Aorta (tissue), 5 donors: ENCODE measurements around the gene KLHL7. TPM values are rescaled to one million over a fixed set of nuclear protein-coding genes. Genes with fewer than 3 reads are reported as not detected.

Experiments used
- ATAC-seq: fragments of 200-7000 bp; cut with Tn5 transposase; one replicate; pipeline ENCODE4 v1.9.1; 2022; ENCODE audit warnings: moderate library complexity; ENCODE audit not compliant: low FRiP score
- DNase-seq, 2 donors: peaks; one replicate each; pipeline ENCODE4 v3.0.0-alpha.2; 2020
- H3K27ac ChIP-seq, 2 donors: one replicate each; pipeline ENCODE4 v1.5.1; 2013; ENCODE audit warnings: low read length in 2 of 2, mild to moderate bottlenecking in 2 of 2, moderate library complexity in 2 of 2, control low read depth in 1 of 2, inconsistent platforms in 1 of 2, low read depth in 1 of 2
- H3K27me3 ChIP-seq, 2 donors: one replicate each; pipeline ENCODE4 v1.6.1; 2013; ENCODE audit warnings: control low read depth in 1 of 2, low read length in 1 of 2, mild to moderate bottlenecking in 1 of 2, moderate library complexity in 1 of 2; ENCODE audit not compliant: insufficient read depth in 2 of 2, control insufficient read depth in 1 of 2
- H3K36me3 ChIP-seq, 2 donors: one replicate each; pipeline ENCODE4 v1.6.1; 2013; ENCODE audit warnings: control low read depth in 1 of 2, low read length in 1 of 2, mild to moderate bottlenecking in 1 of 2; ENCODE audit not compliant: insufficient read depth in 2 of 2, control insufficient read depth in 1 of 2
- H3K4me1 ChIP-seq, 2 donors: one replicate each; pipeline ENCODE4 v1.6.1; 2013; ENCODE audit warnings: low read length in 2 of 2, control low read depth in 1 of 2, mild to moderate bottlenecking in 1 of 2, moderate library complexity in 1 of 2; ENCODE audit not compliant: insufficient read depth in 2 of 2, control insufficient read depth in 1 of 2
- H3K4me3 ChIP-seq, 2 donors: one replicate each; pipeline ENCODE4 v1.5.1; 2013; ENCODE audit warnings: low read length in 2 of 2, control low read depth in 1 of 2, mild to moderate bottlenecking in 1 of 2
- H3K9me3 ChIP-seq: one replicate; pipeline ENCODE4 v1.6.1; 2013; ENCODE audit warnings: mild to moderate bottlenecking, low read length; ENCODE audit not compliant: control insufficient read depth
- WGBS, 2 donors: extraction: QIAGEN DNeasy Blood & Tissue Kit; methylation state at CpG; one replicate each; pipeline ENCODE4 v1.1.7; 2013; 5-methylcytosine and 5-hydroxymethylcytosine counted together
- intact Hi-C, 2 donors: fragments of 100-400 bp; cut with DNase I; formaldehyde crosslinking; loops; one replicate each; pipeline versions ENCODE4 v1.14.2 to v1.15.0; 2022
- long read RNA-seq, 2 donors: library from polyadenylated mRNA; unstranded; transcript quantifications; one replicate each; pipeline ENCODE4 v2.0.0, GENCODE V29; 2020 to 2021
- polyA plus RNA-seq, 2 donors: library from polyadenylated mRNA; stranded (reverse); fragments of 200-250 nt; gene quantifications; one replicate each; pipeline ENCODE4 v1.2.3, GENCODE V29; 2013
- total RNA-seq, 2 donors: library from RNA; stranded (reverse); fragmentation: NEBNext Ultra II Directional; extraction: Animal tissue kit (Norgen Biotek cat#: 25700); gene quantifications; one replicate each; pipeline ENCODE4 v1.2.1, GENCODE V29; 2021
- donor health status: healthy with polysubstance abuse.
- donor health status: Bipolar disorder and iron deficiency.
- donor health status: DM: no; HTN: no; CAD: no.
- donor health status: DM: no; HTN: no; CAD: no.
- donor health status: DM: yes; HTN: yes; CAD: no.

The KLHL7 gene, protein sequence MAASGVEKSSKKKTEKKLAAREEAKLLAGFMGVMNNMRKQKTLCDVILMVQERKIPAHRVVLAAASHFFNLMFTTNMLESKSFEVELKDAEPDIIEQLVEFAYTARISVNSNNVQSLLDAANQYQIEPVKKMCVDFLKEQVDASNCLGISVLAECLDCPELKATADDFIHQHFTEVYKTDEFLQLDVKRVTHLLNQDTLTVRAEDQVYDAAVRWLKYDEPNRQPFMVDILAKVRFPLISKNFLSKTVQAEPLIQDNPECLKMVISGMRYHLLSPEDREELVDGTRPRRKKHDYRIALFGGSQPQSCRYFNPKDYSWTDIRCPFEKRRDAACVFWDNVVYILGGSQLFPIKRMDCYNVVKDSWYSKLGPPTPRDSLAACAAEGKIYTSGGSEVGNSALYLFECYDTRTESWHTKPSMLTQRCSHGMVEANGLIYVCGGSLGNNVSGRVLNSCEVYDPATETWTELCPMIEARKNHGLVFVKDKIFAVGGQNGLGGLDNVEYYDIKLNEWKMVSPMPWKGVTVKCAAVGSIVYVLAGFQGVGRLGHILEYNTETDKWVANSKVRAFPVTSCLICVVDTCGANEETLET
- total RNA-seq (10 to 100 TPM; 21.0 to 23.0 TPM), polyA plus RNA-seq (10 to 100 TPM; 10.5 to 18.7 TPM)
- long read RNA-seq, donor 1, full-length matches to known transcripts = 16 of 27 reads
- long read RNA-seq, donor 1, partial matches to known transcripts = 4 of 27 reads
- long read RNA-seq, donor 1, other reads (novel, unspliced or antisense) = 7 of 27 reads
- long read RNA-seq, donor 2, full-length matches to known transcripts = 16 of 20 reads
- long read RNA-seq, donor 2, partial matches to known transcripts = 0 of 20 reads
- long read RNA-seq, donor 2, other reads (novel, unspliced or antisense) = 4 of 20 reads

DNA sequence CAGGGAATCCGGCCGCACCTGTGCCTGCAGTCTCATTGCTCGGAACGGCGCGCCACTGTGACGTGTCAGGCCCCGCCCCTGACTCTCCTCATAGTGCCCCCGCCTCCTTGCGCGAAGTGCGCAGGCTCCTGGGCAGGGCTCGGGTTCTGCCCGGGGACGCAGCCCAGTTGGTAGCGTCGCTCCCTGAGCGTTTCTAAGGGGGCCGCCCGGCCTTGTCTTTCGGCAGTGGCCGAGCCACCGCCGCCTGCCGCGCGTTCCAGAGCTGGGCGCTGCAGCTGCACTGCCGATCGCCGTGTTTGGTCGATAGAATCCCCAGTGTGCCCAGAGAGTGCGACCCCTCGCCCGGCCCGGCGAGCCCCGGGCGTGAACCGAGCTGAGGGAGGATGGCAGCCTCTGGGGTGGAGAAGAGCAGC is at the start of gene KLHL7:
Gene KLHL7, plus strand, starts transcription at position 142 of the 413 bp plus-strand sequence. Its CDS starts 242 bp downstream, at position 384.
- Histone ChIP-seq H3K4me1 (peaks cover 0 to 5% of the 10 kb centered on the region in 2 donors), H3K9me3 (no peaks in the 10 kb centered on the region), H3K27me3 (no peaks in the 10 kb centered on the region), H3K27ac (peak within 1 kb of the TSS in 1 of 2 donors; percentile 38), H3K36me3 (no peaks in the 10 kb centered on the region), H3K4me3 (peak within 1 kb of the TSS; percentile 74 to 88)
- 0% methylated on average over 40 of the region's 40 CpGs for WGBS, 2 donors
- intact Hi-C loops = loop anchor here (2.0 to 10.0 kb wide), 3 partner anchors 77 to 139 kb away; partner anchors contain the start of genes NUP42 (in 2 of the 2) and GPNMB (in 1 of the 2)
- DNase-seq = peak; percentile 98 to 99
- ATAC-seq = peak; percentile 99

DNA sequence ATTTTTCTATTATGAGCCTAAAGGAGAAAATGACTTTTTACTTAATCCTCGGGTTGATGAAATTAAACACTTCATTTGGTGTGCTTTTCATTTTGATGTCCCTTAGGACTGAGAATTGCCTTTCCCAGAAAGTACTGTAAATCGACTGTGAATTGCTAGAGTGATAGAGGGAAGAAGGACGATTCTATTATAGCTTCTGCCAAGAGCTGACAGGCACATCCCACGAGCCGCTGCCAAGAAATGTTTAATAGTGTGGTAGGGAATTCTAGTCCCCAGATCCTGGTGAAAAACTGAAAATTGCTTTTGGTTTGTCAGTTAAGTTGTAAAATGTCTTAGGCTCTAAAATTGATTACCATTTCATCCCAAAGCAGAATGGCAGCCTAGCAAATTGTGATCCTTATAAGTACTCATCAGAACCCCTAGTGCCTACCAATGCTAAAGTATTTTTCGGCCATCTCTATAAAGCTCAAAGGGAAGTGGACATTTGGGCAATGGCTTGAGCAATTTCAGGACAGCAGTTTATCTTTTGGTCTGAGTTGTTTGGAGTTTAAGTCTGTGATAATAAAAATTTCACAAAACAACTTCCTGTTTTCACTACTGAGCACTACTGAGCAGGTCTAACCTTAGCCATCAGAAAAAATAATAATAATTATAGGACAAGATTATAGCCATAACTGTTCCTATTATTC is 47.0 kb upstream of the KLHL7 start:
- Histone ChIP-seq H3K4me3 (no peak overlapping the region), H3K4me1 (no peaks in the 10 kb centered on the region), H3K27ac (no peak overlapping the region), H3K27me3 (no peaks in the 10 kb centered on the region), H3K36me3 (no peaks in the 10 kb centered on the region), H3K9me3 (no peaks in the 10 kb centered on the region)
- DNase-seq = no peak
- intact Hi-C loops = loop anchor here (5.0 to 10.0 kb wide), 5 partner anchors 124 to 501 kb away; partner anchors contain the start of genes IL6 (in 1 of the 2) and TOMM7 (in 1 of the 2)
- 56 to 59% methylated on average over 6 of the region's 6 CpGs for WGBS, 2 donors
- ATAC-seq = no peak

GRCh38 chr7:23061327-23061726 is 44.3 kb upstream of the KLHL7 start:
- Histone ChIP-seq H3K4me3 (no peak overlapping the region), H3K9me3 (no peaks in the 10 kb centered on the region), H3K4me1 (no peaks in the 10 kb centered on the region), H3K27me3 (no peaks in the 10 kb centered on the region), H3K27ac (no peak overlapping the region), H3K36me3 (no peaks in the 10 kb centered on the region)
- ATAC-seq (no peak), DNase-seq (no peak)
- intact Hi-C loops = no loop called here
- 91 to 92% methylated on average over 6 of the region's 6 CpGs for WGBS, 2 donors

GRCh38 chr7:23062452-23062851 is 43.1 kb upstream of the KLHL7 start:
- no peak overlapping the region for H3K27ac ChIP-seq

GRCh38 chr7:23065974-23066373 is 39.6 kb upstream of the KLHL7 start:
- Histone ChIP-seq H3K9me3 (no peaks in the 10 kb centered on the region), H3K27me3 (no peaks in the 10 kb centered on the region), H3K27ac (no peak overlapping the region), H3K36me3 (no peaks in the 10 kb centered on the region), H3K4me3 (no peak overlapping the region), H3K4me1 (no peaks in the 10 kb centered on the region)
- intact Hi-C loops = no loop called here
- 97 to 100% methylated on average over 1 of the region's 1 CpG for WGBS, 2 donors
- DNase-seq (no peak), ATAC-seq (no peak)

More at GRCh38 chr7:23062452-23062851, 43.1 kb upstream of the KLHL7 start:
- Histone ChIP-seq H3K4me3 (no peak overlapping the region), H3K36me3 (no peaks in the 10 kb centered on the region), H3K9me3 (no peaks in the 10 kb centered on the region), H3K27me3 (no peaks in the 10 kb centered on the region), H3K4me1 (no peaks in the 10 kb centered on the region)
- WGBS, 2 donors = 88 to 89% methylated on average over 7 of the region's 7 CpGs
- DNase-seq (no peak), ATAC-seq (no peak)
- intact Hi-C loops = no loop called here

DNA sequence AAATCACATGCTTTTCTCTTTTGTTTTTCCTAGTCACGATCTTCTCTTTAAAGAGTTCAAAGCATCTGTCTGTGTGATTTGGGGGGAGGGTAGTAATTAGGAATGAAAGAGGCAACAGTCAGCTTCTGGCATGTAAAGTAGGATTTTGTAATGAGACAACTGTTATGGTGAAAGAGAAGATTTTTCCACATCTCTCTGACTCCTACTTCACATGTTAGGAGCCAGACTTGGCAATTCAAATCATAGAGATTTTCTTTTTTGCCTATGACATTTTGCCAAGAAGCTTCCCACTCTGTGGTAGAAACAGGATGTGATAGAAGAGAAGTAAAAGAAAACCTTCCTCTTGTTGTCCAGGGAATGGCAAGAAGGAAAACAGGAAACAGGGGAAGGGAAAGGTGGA is 38.3 kb upstream of the KLHL7 start:
- no peaks in the 10 kb centered on the region for H3K36me3 ChIP-seq
- ATAC-seq (no peak), DNase-seq (no peak)
- H3K4me1 ChIP-seq = no peaks in the 10 kb centered on the region
- no peaks in the 10 kb centered on the region for H3K27me3 ChIP-seq
- no peaks in the 10 kb centered on the region for H3K9me3 ChIP-seq
- H3K27ac ChIP-seq = no peak overlapping the region
- intact Hi-C loops = no loop called here
- WGBS, 2 donors = 47 to 59% methylated on average over 1 of the region's 1 CpG
- H3K4me3 ChIP-seq = no peak overlapping the region

GRCh38 chr7:23072048-23072447 is 33.5 kb upstream of the KLHL7 start:
- H3K4me3 ChIP-seq = no peak overlapping the region
- DNase-seq (no peak), ATAC-seq (no peak)
- H3K27ac ChIP-seq = no peak overlapping the region
- no peaks in the 10 kb centered on the region for H3K9me3 ChIP-seq
- H3K4me1 ChIP-seq = peaks cover 0 to 8% of the 10 kb centered on the region in 2 donors
- intact Hi-C loops = no loop called here
- no peaks in the 10 kb centered on the region for H3K36me3 ChIP-seq
- no peaks in the 10 kb centered on the region for H3K27me3 ChIP-seq

DNA sequence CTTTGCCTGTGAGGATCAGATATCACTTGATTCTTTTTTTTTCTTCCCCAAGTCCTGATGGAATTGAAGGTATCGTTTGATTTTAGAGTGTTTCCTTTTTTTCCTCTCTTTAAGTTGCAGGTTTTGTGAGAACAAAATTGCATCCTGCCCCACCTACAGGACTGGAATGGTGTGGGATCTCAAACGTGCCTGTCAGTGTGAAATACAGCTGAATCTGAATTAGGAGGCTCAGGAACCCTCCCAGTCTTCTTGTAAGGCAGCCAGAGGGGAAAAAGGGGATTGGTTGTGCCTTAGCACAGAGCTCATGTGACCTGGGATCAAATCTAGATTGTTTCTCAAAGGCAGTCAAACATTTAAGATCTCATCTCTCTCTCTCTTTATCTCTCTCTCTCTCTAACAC is 32.7 kb upstream of the KLHL7 start:
- Histone ChIP-seq H3K9me3 (no peaks in the 10 kb centered on the region), H3K36me3 (no peaks in the 10 kb centered on the region), H3K4me3 (no peak overlapping the region), H3K27me3 (no peaks in the 10 kb centered on the region), H3K4me1 (peaks cover 0 to 8% of the 10 kb centered on the region in 2 donors), H3K27ac (no peak overlapping the region)
- no peak for DNase-seq
- ATAC-seq = no peak
- WGBS, 2 donors = 44 to 52% methylated on average over 2 of the region's 2 CpGs
- intact Hi-C loops = no loop called here
